ENCODE data around the gene KLHL1. TPM values are rescaled to one million over a fixed set of nuclear protein-coding genes. Genes with fewer than 3 reads are reported as not detected.

Gene KLHL1
- total RNA-seq, 3 donors from 2014 or later (not counting 1 experiment from before 2014, with no cell fraction given) = not detected

DNA sequence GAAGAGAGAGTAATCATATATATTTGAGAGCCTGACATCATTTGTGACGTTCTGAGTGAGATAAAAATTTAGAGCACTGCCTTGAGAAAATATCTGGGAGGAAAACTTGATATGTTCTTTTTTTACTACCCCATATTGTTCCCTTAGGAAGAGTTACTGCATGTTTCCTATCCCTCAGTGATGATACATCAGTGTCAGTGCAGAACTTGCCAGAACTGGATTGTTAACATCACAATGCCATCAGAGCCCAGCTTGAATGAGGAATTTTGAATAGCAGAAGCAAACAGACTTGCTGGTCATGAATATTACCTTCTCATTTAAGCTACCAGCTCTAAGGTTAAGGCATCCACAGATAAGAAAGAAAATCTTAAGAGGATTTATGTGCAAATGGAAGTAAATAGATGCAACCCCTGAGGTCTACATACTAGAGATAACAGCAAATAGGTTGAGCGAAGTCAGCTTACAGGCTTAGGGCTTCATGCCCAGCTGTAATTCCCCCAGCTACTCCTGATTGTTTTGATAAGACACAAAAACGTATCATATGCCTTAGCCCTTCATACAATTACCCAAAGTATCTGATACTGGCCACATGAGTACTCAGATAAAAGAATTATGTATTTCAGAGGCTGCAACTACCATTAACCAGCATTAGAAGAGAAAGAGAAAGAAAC lies 314.3 kb downstream of the KLHL1 start:
- Mint-ChIP-seq H3K27ac (no peak overlapping the region), H3K4me1 (no peaks in the 10 kb centered on the region), H3K27me3 (ENCODE audit: low read depth in 2 of 2) (no peaks in the 10 kb centered on the region), H3K36me3 (no peaks in the 10 kb centered on the region), H3K9me3 (peaks cover 9 to 13% of the 10 kb centered on the region in 2 donors), H3K4me3 (no peak overlapping the region)
- no peaks in the 10 kb centered on the region for H3K27me3 ChIP-seq (ENCODE audit: control insufficient read depth, insufficient read depth, low read length)
- H3K4me1 ChIP-seq (ENCODE audit: control insufficient read depth, insufficient read depth, low read length) = no peaks in the 10 kb centered on the region
- no peak for ATAC-seq
- TF ChIP-seq, protein P1, sequence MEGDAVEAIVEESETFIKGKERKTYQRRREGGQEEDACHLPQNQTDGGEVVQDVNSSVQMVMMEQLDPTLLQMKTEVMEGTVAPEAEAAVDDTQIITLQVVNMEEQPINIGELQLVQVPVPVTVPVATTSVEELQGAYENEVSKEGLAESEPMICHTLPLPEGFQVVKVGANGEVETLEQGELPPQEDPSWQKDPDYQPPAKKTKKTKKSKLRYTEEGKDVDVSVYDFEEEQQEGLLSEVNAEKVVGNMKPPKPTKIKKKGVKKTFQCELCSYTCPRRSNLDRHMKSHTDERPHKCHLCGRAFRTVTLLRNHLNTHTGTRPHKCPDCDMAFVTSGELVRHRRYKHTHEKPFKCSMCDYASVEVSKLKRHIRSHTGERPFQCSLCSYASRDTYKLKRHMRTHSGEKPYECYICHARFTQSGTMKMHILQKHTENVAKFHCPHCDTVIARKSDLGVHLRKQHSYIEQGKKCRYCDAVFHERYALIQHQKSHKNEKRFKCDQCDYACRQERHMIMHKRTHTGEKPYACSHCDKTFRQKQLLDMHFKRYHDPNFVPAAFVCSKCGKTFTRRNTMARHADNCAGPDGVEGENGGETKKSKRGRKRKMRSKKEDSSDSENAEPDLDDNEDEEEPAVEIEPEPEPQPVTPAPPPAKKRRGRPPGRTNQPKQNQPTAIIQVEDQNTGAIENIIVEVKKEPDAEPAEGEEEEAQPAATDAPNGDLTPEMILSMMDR (IDR thresholded peaks at IDR 0.05) = no peak
- H3K27ac ChIP-seq (ENCODE audit: low read length) = no peak overlapping the region
- no peak overlapping the region for H3K4me3 ChIP-seq (ENCODE audit: low read length)
- 76% methylated on average over 2 of the region's 3 CpGs for WGBS (ENCODE audit: insufficient coverage)
- no peaks in the 10 kb centered on the region for H3K36me3 ChIP-seq (ENCODE audit: control insufficient read depth, insufficient read depth, low read length)
- H3K9me3 ChIP-seq (ENCODE audit: control insufficient read depth, insufficient read depth, low read length) = no peaks in the 10 kb centered on the region
- intact Hi-C loops (cut with micrococcal nuclease) = no loop called here
- DNase-seq = no peak

DNA sequence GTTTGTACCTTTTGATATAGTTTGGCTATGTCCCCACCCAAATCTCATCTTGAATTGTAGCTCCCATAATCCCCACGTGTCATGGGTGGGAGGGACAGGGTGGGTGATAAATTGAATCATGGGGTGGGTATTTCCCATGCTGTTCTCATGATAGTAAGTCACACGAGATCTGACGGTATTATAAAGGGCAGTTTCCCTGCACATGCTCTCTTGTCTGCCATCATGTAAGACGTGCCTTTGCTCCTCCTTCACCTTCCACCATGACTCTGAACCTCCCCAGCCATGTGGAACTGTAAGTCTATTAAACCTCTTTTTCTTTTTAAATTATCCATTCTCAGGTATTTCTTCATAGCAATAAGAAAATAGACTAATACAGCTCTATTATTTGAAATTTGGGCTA lies 331.3 kb downstream of the KLHL1 start:
- Histone ChIP-seq H3K27me3 (ENCODE audit: control insufficient read depth, insufficient read depth, low read length) (no peaks in the 10 kb centered on the region), H3K4me3 (ENCODE audit: low read length) (no peak overlapping the region), H3K9me3 (ENCODE audit: control insufficient read depth, insufficient read depth, low read length) (no peaks in the 10 kb centered on the region), H3K27ac (ENCODE audit: low read length) (no peak overlapping the region), H3K36me3 (ENCODE audit: control insufficient read depth, insufficient read depth, low read length) (no peaks in the 10 kb centered on the region), H3K4me1 (ENCODE audit: control insufficient read depth, insufficient read depth, low read length) (no peaks in the 10 kb centered on the region)
- Mint-ChIP-seq H3K4me1 (no peaks in the 10 kb centered on the region), H3K4me3 (no peak overlapping the region), H3K27me3 (ENCODE audit: low read depth in 2 of 2) (no peaks in the 10 kb centered on the region), H3K27ac (no peak overlapping the region), H3K9me3 (peaks cover 8 to 14% of the 10 kb centered on the region in 2 donors), H3K36me3 (peaks cover 4% of the 10 kb centered on the region)
- intact Hi-C loops (cut with micrococcal nuclease) = no loop called here
- DNase-seq (no peak), ATAC-seq (no peak)
- TF ChIP-seq, protein P1 (IDR thresholded peaks at IDR 0.05) = no peak
- 77% methylated on average over 4 of the region's 4 CpGs for WGBS (ENCODE audit: insufficient coverage)

DNA sequence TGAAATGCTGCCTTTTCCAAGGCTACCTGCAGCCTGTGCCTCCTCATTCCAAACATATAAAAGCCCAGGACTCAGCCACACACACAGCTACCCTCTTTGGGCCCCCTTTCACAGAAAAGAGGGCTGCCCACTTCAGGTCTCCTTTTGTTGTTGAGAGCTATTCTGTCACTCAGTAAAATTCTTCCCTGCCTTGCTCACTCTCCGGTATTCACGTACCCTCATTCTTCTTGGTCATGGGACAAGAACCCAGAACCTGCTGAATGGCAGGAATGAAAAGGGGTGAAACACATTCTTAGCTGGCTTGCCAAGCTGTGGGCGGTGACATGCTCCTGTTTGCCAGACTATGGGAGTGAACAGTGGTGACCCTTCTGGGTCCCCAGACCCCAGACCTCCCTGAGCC lies 338.6 kb downstream of the KLHL1 start:
- Histone ChIP-seq H3K27ac (ENCODE audit: low read length) (no peak overlapping the region), H3K9me3 (ENCODE audit: control insufficient read depth, insufficient read depth, low read length) (peaks cover 13% of the 10 kb centered on the region), H3K27me3 (ENCODE audit: control insufficient read depth, insufficient read depth, low read length) (no peaks in the 10 kb centered on the region), H3K36me3 (ENCODE audit: control insufficient read depth, insufficient read depth, low read length) (no peaks in the 10 kb centered on the region), H3K4me1 (ENCODE audit: control insufficient read depth, insufficient read depth, low read length) (no peaks in the 10 kb centered on the region), H3K4me3 (ENCODE audit: low read length) (no peak overlapping the region)
- no peaks in the 10 kb centered on the region for H3K27me3 Mint-ChIP-seq (ENCODE audit: low read depth in 2 of 2)
- TF ChIP-seq, protein P1 (IDR thresholded peaks at IDR 0.05) = no peak
- H3K9me3 Mint-ChIP-seq = peaks cover 6% of the 10 kb centered on the region in 2 donors
- H3K36me3 Mint-ChIP-seq = no peaks in the 10 kb centered on the region
- no peaks in the 10 kb centered on the region for H3K4me1 Mint-ChIP-seq
- DNase-seq (no peak), ATAC-seq (no peak)
- no peak overlapping the region for H3K4me3 Mint-ChIP-seq
- intact Hi-C loops (cut with micrococcal nuclease) = no loop called here
- H3K27ac Mint-ChIP-seq = no peak overlapping the region
- WGBS (ENCODE audit: insufficient coverage) = 92% methylated on average over 3 of the region's 3 CpGs

DNA sequence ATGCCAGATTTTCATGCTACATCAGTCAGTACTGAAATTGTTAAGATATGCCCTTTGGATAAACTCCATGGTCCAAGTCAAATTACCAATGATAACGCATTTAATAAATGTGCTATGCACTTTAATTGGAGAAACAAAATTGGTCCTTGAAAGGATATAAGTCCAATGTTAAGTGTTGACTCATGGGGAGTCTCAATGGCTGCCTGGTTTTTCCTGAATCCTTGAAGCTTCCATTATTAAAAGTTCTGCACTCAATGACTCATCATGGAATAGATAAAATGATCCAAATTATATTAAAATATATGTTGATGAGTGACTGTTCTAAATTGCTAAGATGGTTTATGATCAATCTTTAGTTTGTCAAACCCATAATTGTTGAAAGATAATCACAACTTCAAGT lies 346.7 kb downstream of the KLHL1 start:
- H3K9me3 ChIP-seq (ENCODE audit: control insufficient read depth, insufficient read depth, low read length) = peaks cover 6% of the 10 kb centered on the region
- no peak overlapping the region for H3K27ac Mint-ChIP-seq
- peaks cover 3 to 5% of the 10 kb centered on the region in 2 donors for H3K9me3 Mint-ChIP-seq
- intact Hi-C loops (cut with micrococcal nuclease) = no loop called here
- TF ChIP-seq, protein P1 (IDR thresholded peaks at IDR 0.05) = no peak
- H3K27me3 Mint-ChIP-seq (ENCODE audit: low read depth in 2 of 2) = no peaks in the 10 kb centered on the region
- no peak for ATAC-seq
- H3K36me3 Mint-ChIP-seq = no peaks in the 10 kb centered on the region
- H3K36me3 ChIP-seq (ENCODE audit: control insufficient read depth, insufficient read depth, low read length) = no peaks in the 10 kb centered on the region
- no peaks in the 10 kb centered on the region for H3K4me1 ChIP-seq (ENCODE audit: control insufficient read depth, insufficient read depth, low read length)
- H3K4me3 ChIP-seq (ENCODE audit: low read length) = no peak overlapping the region
- H3K27ac ChIP-seq (ENCODE audit: low read length) = no peak overlapping the region
- 100% methylated on average over 1 of the region's 1 CpG for WGBS (ENCODE audit: insufficient coverage)
- H3K4me3 Mint-ChIP-seq = no peak overlapping the region
- H3K4me1 Mint-ChIP-seq = no peaks in the 10 kb centered on the region
- no peaks in the 10 kb centered on the region for H3K27me3 ChIP-seq (ENCODE audit: control insufficient read depth, insufficient read depth, low read length)
- no peak for DNase-seq

Data from natural killer cell (primary cell).